A549 (cell line): ENCODE results near the gene STRN3.

Experiments used
- CBX2 ChIP-seq: fragments of 200-600 bp; sonication (generic); IDR thresholded peaks from 2 replicates; pipeline ENCODE4 v1.6.1; 2016; ENCODE audit warnings: low read depth, mild to moderate bottlenecking, borderline replicate concordance
- CEBPB ChIP-seq, 2 experiments: fragments of >200 bp in 1 of 2; sonication (Bioruptor Twin) in 1 of 2; formaldehyde crosslinking in 1 of 2; IDR thresholded peaks; 2 replicates each; pipeline ENCODE4 v1.6.1; 2012 to 2016
- CHD2 ChIP-seq: fragments of 150-350 bp; IDR thresholded peaks from 2 replicates; pipeline ENCODE4 v1.6.1; 2014; ENCODE audit warnings: low read length; ENCODE audit not compliant: partially characterized antibody
- HDAC2 ChIP-seq: fragments of 200-600 bp; sonication (generic); IDR thresholded peaks from 2 replicates; pipeline ENCODE4 v1.6.1; 2016
- KDM5A ChIP-seq: fragments of 200-600 bp; sonication (generic); IDR thresholded peaks from 2 replicates; pipeline ENCODE4 v1.6.1; 2016; ENCODE audit warnings: antibody characterized with exemption, mild to moderate bottlenecking
- NFE2L2 ChIP-seq: fragments of 150-350 bp; conservative IDR thresholded peaks from 2 replicates; pipeline ENCODE4 v1.6.1; 2014; ENCODE audit warnings: low read length
- POLR2A ChIP-seq: IDR thresholded peaks from 2 replicates; pipeline ENCODE4 v1.6.1; 2012; ENCODE audit warnings: mild to moderate bottlenecking, low read length
- RFX5 ChIP-seq: fragments of 450-650 bp; IDR thresholded peaks from 2 replicates; pipeline ENCODE4 v1.7.1; 2014; ENCODE audit warnings: antibody characterized with exemption, mild to moderate bottlenecking, moderate library complexity
- ZFP36 ChIP-seq: fragments of 450-650 bp; IDR thresholded peaks from 2 replicates; pipeline ENCODE4 v1.6.1; 2014; ENCODE audit warnings: borderline replicate concordance; ENCODE audit not compliant: partially characterized antibody
- TF ChIP-seq, protein P1 (sequence below): fragments of >200 bp; sonication (Bioruptor Twin); formaldehyde crosslinking; IDR thresholded peaks from 3 replicates; pipeline ENCODE4 v1.5.1; 2016

DNA sequence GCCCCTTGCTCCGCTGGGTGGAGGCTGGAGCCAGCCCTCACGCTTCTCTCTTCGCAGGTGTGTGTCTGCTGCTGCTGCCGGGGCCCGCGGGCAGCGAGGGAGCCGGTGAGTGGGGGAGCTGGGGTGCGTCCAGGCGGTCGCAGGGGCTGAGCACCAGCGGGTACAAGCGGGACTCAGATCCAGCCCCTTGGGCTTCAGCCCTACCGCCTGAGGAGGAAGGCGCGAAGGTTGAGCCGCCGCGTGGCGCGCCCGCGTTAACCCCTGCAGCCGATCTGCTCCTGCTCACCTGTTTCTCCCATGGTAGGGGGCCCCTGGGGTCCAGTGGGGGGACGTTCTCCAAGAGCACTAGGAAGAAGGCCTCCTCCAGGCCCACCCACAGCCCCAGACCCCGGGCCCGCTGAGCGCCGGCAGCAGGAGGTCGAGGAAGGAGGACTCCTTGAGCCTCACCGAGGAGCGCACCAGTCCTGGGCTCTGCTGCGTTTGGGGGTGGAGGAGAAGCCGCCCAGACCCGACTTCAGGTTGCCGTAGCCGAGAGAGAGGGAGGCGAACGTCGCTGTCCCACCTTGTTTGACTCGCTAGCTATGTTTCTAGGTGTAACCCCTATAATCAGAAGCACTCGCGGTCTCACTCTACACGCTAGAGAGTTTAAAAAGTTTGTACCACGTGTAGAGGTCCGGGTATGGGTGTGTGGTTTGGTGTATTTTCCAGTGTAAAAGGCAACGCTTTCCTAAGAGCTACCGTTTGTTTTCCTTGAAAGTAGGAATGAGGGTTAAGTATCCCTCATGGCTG, 151.0 kb downstream of the STRN3 start:
- no peak for TF ChIP-seq NFE2L2
- no peak for TF ChIP-seq ZFP36
- no peak for TF ChIP-seq CBX2
- TF ChIP-seq CEBPB (IDR thresholded peaks at IDR 0.05): no peak
- TF ChIP-seq, protein P1, sequence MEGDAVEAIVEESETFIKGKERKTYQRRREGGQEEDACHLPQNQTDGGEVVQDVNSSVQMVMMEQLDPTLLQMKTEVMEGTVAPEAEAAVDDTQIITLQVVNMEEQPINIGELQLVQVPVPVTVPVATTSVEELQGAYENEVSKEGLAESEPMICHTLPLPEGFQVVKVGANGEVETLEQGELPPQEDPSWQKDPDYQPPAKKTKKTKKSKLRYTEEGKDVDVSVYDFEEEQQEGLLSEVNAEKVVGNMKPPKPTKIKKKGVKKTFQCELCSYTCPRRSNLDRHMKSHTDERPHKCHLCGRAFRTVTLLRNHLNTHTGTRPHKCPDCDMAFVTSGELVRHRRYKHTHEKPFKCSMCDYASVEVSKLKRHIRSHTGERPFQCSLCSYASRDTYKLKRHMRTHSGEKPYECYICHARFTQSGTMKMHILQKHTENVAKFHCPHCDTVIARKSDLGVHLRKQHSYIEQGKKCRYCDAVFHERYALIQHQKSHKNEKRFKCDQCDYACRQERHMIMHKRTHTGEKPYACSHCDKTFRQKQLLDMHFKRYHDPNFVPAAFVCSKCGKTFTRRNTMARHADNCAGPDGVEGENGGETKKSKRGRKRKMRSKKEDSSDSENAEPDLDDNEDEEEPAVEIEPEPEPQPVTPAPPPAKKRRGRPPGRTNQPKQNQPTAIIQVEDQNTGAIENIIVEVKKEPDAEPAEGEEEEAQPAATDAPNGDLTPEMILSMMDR: no peak
- TF ChIP-seq KDM5A: no peak
- TF ChIP-seq CHD2: no peak
- no peak for TF ChIP-seq POLR2A
- no peak for TF ChIP-seq RFX5
- TF ChIP-seq HDAC2: no peak
